AG04450 (cell line): Measurements from ENCODE around the gene TBC1D7. TPM values are rescaled to one million over a fixed set of nuclear protein-coding genes. Genes with fewer than 3 reads are reported as not detected.

Experiments used
- CTCF ChIA-PET: fragments of 300-600, 350-600 bp; formaldehyde crosslinking; extraction: SDS; loops from one replicate; lab custom pipeline; 2022; ENCODE audit warnings: antibody characterized with exemption, inconsistent platforms; lab: Charles Lee
- POLR2A ChIA-PET: fragments of 350-600 bp; formaldehyde crosslinking; extraction: SDS; loops from one replicate; lab custom pipeline; 2021; ENCODE audit warnings: antibody characterized with exemption, inconsistent platforms; lab: Yijun Ruan, JAX
- DNase-seq: peaks from one replicate; pipeline ENCODE4 v3.0.0-alpha.2; 2011; ENCODE audit warnings: low read depth, low spot score
- H3K27ac ChIP-seq: one replicate; pipeline ENCODE4 v1.5.1; 2012; ENCODE audit warnings: low read depth, low read length, control low read depth
- H3K27me3 ChIP-seq: one replicate; pipeline ENCODE4 v1.6.0; 2012; ENCODE audit warnings: low read length; ENCODE audit not compliant: control insufficient read depth, insufficient read depth
- H3K4me3 ChIP-seq: 2 replicates; pipeline ENCODE4 v1.5.1; 2011; ENCODE audit warnings: mild to moderate bottlenecking, low read depth, low read length, control low read depth
- H3K9me3 ChIP-seq: 2 replicates; pipeline ENCODE4 v1.5.1; 2012; ENCODE audit warnings: low read length; ENCODE audit not compliant: control insufficient read depth, insufficient read depth
- CTCF ChIP-seq: IDR thresholded peaks from 2 replicates; pipeline ENCODE4 v1.5.1; 2011; ENCODE audit warnings: low read depth, low read length, control low read depth, inconsistent platforms
- polyA plus RNA-seq: library from polyadenylated mRNA; depleted of rRNA; stranded (reverse); fragments of >200 nt; gene quantifications from 2 replicates; pipeline ENCODE4 v1.2.3, GENCODE V29; 2011

Gene TBC1D7
- polyA plus RNA-seq, 1 experiment, result 37.6 TPM

- Histone ChIP-seq H3K9me3 (no peaks in the 10 kb centered on the region; the same call in 1 of the 2 replicates), H3K27ac (no peak overlapping the region), H3K4me3 (no peak overlapping the region), H3K27me3 (no peaks in the 10 kb centered on the region)
- CTCF ChIA-PET, result interaction anchor here (0.6 to 1.0 kb wide), 2 partner anchors 11 to 44 kb away, joined by 3 read pairs; no protein-coding TSS in a partner anchor
- TF ChIP-seq CTCF, result no peak
- POLR2A ChIA-PET, result no interaction called here
- no peak for DNase-seq
Measured at GRCh38 chr6:13348334-13349113, 20.2 kb upstream of the TBC1D7 start.

DNA sequence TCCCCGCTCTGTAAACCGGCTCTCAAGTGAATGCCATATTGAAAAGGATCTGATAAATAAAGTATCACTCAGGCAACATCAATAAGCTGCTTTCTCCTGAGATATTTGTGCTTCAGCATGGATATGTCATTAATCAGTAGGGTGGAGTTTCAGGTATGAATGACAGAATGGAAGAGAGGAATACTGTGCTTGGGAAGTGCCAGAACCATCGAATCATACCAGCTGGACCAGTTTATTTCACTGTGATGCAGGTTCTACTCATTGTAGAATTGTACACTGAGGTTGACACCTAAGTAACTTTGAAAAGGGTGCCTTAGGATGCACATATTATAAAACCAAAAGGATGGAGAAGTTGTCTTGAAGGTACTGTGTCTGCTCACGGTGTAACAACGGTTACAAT is 17.9 kb upstream of the TBC1D7 start:
- ChIA-PET POLR2A (no interaction called here), CTCF (no interaction called here)
- Histone ChIP-seq H3K4me3 (no peak overlapping the region), H3K9me3 (no peaks in the 10 kb centered on the region; the same call in 1 of the 2 replicates), H3K27me3 (peaks cover 4% of the 10 kb centered on the region), H3K27ac (no peak overlapping the region)
- DNase-seq, result no peak
- TF ChIP-seq CTCF, result no peak

GRCh38 chr6:13342414-13343019 is 14.2 kb upstream of the TBC1D7 start:
- no peak for TF ChIP-seq CTCF
- Histone ChIP-seq H3K4me3 (no peak overlapping the region), H3K9me3 (no peaks in the 10 kb centered on the region), H3K27ac (no peak overlapping the region), H3K27me3 (peaks cover 6% of the 10 kb centered on the region)
- ChIA-PET POLR2A (interaction anchor here (0.8 kb wide), 1 partner anchor 43 kb away, joined by 4 read pairs; no protein-coding TSS in a partner anchor), CTCF (interaction anchor here (1.2 kb wide), 2 partner anchors 11 to 147 kb away, joined by 3 read pairs; no protein-coding TSS in a partner anchor)
- no peak for DNase-seq

- Histone ChIP-seq H3K9me3 (no peaks in the 10 kb centered on the region), H3K27me3 (peaks cover 6% of the 10 kb centered on the region), H3K4me3 (no peak overlapping the region), H3K27ac (no peak overlapping the region)
- TF ChIP-seq CTCF, result no peak
- POLR2A ChIA-PET, result no interaction called here
- no peak for DNase-seq
- CTCF ChIA-PET, result interaction anchor here (0.7 to 3.8 kb wide), 3 partner anchors 8 to 235 kb away, joined by 3 to 47 read pairs (median 4); no protein-coding TSS in a partner anchor
Measured at GRCh38 chr6:13339863-13340630, 11.7 kb upstream of the TBC1D7 start.
